ENCODE measurements around the gene ANXA2R.

The ANXA2R gene

GRCh38 chr5:42992088-42992879 is 47.8 kb downstream of the ANXA2R start:
- H3K4me3 ChIP-seq (ENCODE audit: low read depth, low read length): peak overlapping the region; percentile 72
- TF ChIP-seq CTCF (IDR thresholded peaks at IDR 0.05; ENCODE audit: low read depth, low read length): no peak

DNA sequence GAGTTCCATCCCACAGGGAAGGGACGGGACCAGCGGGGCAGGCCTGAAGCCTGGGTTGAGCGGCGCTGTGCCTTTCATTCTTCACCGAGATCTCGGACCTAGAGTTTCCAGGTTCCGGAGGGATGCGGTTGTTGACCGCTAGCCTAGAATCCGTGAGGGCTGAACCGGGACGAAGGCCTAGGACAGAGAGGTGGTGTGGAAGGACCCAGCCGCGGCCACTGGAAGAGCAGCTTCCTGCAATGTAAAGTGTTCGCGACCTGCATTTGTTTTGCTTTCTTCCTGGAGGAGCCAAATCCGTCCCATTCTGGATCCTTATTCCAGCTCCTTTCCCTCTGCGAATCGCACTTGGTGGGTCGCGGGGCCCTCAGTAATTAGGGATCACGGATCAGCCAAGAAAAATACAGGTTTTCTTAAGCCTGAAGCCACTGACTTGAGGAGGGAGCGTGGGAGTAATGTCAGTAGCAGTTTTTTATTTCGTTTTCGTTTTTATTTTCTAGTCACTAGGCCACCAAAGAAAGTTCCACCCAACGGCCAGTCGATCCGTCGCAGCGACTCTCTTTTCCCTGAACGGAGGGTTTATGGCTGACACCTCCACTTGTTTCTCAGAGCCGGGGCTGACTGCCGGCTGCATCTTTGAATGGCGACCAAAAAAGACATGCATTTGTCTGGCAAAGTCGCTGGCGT is 48.6 kb downstream of the ANXA2R start:
- TF ChIP-seq CTCF (IDR thresholded peaks at IDR 0.05; ENCODE audit: low read depth, low read length): no peak
- H3K4me3 ChIP-seq (ENCODE audit: low read depth, low read length): peak overlapping the region; percentile 72

GRCh38 chr5:42990892-42991291 is 49.2 kb downstream of the ANXA2R start:
- peak overlapping the region; percentile 72 for H3K4me3 ChIP-seq (ENCODE audit: low read depth, low read length)
- TF ChIP-seq CTCF (IDR thresholded peaks at IDR 0.05; ENCODE audit: low read depth, low read length): no peak

All from WI38 (cell line).